Measurements from ENCODE around the gene CADPS. TPM values are rescaled to one million over a fixed set of nuclear protein-coding genes. Genes with fewer than 3 reads are reported as not detected.

Gene CADPS
- total RNA-seq, 1 donor from 2014 or later = 149 TPM

DNA sequence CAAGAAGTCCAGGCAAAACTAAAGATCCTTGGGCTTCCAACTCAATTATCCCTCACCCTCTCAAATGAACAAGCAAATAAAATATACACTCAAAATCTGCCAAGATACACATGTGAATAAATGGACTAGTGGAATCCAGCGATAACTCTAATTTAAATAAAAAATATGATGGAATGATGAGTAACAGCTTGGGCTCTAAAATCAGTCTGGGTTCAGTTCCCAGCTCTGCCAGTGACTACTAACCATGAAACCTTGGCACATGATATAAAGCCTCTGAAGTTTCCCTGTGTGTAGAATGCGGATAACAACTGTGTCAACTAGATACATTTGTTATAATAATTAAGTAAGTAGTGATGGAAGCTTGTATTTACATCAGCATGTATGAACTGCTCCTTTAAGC lies 81.3 kb downstream of the CADPS start:
- H3K4me3 Mint-ChIP-seq (ENCODE audit: low read depth) = no peak overlapping the region
- DNase-seq (ENCODE audit: low spot score, unreplicated experiment) = no peak
- no peak overlapping the region for H3K27ac Mint-ChIP-seq
- no peaks in the 10 kb centered on the region for H3K9me3 Mint-ChIP-seq (ENCODE audit: low read depth)
- TF ChIP-seq, protein P1, sequence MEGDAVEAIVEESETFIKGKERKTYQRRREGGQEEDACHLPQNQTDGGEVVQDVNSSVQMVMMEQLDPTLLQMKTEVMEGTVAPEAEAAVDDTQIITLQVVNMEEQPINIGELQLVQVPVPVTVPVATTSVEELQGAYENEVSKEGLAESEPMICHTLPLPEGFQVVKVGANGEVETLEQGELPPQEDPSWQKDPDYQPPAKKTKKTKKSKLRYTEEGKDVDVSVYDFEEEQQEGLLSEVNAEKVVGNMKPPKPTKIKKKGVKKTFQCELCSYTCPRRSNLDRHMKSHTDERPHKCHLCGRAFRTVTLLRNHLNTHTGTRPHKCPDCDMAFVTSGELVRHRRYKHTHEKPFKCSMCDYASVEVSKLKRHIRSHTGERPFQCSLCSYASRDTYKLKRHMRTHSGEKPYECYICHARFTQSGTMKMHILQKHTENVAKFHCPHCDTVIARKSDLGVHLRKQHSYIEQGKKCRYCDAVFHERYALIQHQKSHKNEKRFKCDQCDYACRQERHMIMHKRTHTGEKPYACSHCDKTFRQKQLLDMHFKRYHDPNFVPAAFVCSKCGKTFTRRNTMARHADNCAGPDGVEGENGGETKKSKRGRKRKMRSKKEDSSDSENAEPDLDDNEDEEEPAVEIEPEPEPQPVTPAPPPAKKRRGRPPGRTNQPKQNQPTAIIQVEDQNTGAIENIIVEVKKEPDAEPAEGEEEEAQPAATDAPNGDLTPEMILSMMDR (IDR thresholded peaks at IDR 0.05; ENCODE audit: unreplicated experiment) = no peak
- H3K4me1 Mint-ChIP-seq (ENCODE audit: low read depth) = peaks cover 10% of the 10 kb centered on the region
- no peaks in the 10 kb centered on the region for H3K36me3 Mint-ChIP-seq (ENCODE audit: insufficient read depth)
- no peaks in the 10 kb centered on the region for H3K27me3 Mint-ChIP-seq

DNA sequence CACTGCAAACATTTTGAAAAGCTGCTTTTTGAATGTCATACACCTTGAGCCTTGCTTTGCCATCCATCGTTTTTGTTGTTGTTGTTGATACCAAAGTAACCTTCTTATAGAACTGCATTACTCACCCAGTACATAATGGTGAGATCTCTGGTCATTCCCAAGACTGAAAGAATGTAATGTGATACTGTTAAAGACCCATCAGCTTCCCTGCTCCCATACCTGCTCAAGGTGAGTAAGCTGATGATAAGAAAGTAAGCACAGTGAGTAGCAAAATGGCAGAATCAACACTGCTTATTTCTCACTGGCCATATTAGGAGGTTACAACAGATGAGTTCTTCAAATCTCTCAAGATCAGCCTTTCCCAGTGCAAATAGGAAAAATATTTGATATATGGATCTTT lies 89.8 kb downstream of the CADPS start:
- H3K9me3 Mint-ChIP-seq (ENCODE audit: low read depth) = no peaks in the 10 kb centered on the region
- no peaks in the 10 kb centered on the region for H3K36me3 Mint-ChIP-seq (ENCODE audit: insufficient read depth)
- no peak overlapping the region for H3K4me3 Mint-ChIP-seq (ENCODE audit: low read depth)
- no peaks in the 10 kb centered on the region for H3K27me3 Mint-ChIP-seq
- peaks cover 13% of the 10 kb centered on the region for H3K4me1 Mint-ChIP-seq (ENCODE audit: low read depth)
- DNase-seq (ENCODE audit: low spot score, unreplicated experiment) = no peak
- TF ChIP-seq, protein P1 (IDR thresholded peaks at IDR 0.05; ENCODE audit: unreplicated experiment) = no peak
- H3K27ac Mint-ChIP-seq = peak overlapping the region; percentile 29

DNA sequence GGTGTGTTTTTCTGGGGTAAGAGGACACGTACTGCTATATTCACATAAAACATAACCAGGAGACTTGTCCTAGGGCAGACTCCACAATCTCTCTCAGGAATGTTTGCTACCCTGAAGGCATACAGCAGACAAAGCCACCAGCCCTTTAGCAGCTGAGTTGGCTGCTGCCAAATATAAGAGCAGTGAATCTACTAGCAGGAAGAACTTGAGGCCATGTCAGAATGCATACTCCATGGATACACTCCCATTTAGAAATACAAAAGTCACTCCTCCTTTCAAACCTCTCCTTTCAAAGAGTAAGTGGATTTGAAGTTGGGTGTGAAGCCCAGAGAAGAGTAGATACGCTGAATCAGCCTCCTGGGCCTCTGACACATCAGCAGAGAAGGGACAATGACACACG lies 94.1 kb downstream of the CADPS start:
- H3K9me3 Mint-ChIP-seq (ENCODE audit: low read depth) = no peaks in the 10 kb centered on the region
- TF ChIP-seq, protein P1 (IDR thresholded peaks at IDR 0.05; ENCODE audit: unreplicated experiment) = no peak
- H3K27me3 Mint-ChIP-seq = no peaks in the 10 kb centered on the region
- no peaks in the 10 kb centered on the region for H3K36me3 Mint-ChIP-seq (ENCODE audit: insufficient read depth)
- peaks cover 19% of the 10 kb centered on the region for H3K4me1 Mint-ChIP-seq (ENCODE audit: low read depth)
- no peak overlapping the region for H3K4me3 Mint-ChIP-seq (ENCODE audit: low read depth)
- no peak overlapping the region for H3K27ac Mint-ChIP-seq
- DNase-seq (ENCODE audit: low spot score, unreplicated experiment) = no peak

DNA sequence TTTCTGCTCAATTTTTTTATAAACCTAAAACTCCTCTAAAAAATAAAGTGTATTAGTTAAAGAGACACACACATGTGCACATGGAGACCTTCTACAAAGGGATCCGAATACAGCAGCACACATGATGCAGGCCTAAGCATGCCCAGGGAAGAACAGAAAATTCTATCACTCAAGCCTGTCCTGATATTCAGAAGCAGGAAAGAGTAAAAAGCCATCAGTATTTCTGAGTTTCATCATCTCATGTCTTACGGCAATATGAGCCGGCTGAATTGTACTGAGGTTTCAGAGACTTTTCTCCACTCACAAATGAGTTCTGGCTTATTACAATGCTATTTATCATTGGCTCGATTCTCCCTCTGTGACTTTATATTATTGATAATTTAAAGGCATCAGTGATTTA lies 97.5 kb downstream of the CADPS start:
- TF ChIP-seq, protein P1 (IDR thresholded peaks at IDR 0.05; ENCODE audit: unreplicated experiment) = no peak
- Mint-ChIP-seq H3K27ac (no peak overlapping the region), H3K4me3 (ENCODE audit: low read depth) (no peak overlapping the region), H3K4me1 (ENCODE audit: low read depth) (peaks cover 13% of the 10 kb centered on the region), H3K9me3 (ENCODE audit: low read depth) (no peaks in the 10 kb centered on the region), H3K27me3 (no peaks in the 10 kb centered on the region), H3K36me3 (ENCODE audit: insufficient read depth) (no peaks in the 10 kb centered on the region)
- no peak for DNase-seq (ENCODE audit: low spot score, unreplicated experiment)

DNA sequence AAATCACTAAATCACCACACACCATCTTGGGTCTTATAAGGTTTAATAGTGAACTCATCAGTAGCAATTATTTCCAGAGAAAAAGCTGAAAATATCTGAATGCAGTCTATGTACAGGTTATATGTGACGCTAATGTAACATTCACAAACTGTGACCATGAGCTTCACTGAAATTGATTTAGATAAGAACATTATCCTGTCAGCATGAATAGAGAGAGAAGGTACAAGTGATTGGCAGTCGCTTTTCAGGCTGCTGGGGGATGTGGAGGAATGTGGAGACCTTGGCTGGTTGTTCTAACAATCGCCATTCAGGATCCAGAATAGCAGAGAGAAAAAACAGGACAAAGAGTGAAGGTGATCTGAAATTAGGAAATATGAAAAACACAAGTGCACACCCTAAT lies 98.1 kb downstream of the CADPS start:
- H3K4me3 Mint-ChIP-seq (ENCODE audit: low read depth) = no peak overlapping the region
- H3K4me1 Mint-ChIP-seq (ENCODE audit: low read depth) = peaks cover 13% of the 10 kb centered on the region
- H3K9me3 Mint-ChIP-seq (ENCODE audit: low read depth) = no peaks in the 10 kb centered on the region
- H3K36me3 Mint-ChIP-seq (ENCODE audit: insufficient read depth) = no peaks in the 10 kb centered on the region
- TF ChIP-seq, protein P1 (IDR thresholded peaks at IDR 0.05; ENCODE audit: unreplicated experiment) = no peak
- DNase-seq (ENCODE audit: low spot score, unreplicated experiment) = no peak
- no peak overlapping the region for H3K27ac Mint-ChIP-seq
- no peaks in the 10 kb centered on the region for H3K27me3 Mint-ChIP-seq

Measured in progenitor cell of endocrine pancreas (in vitro differentiated cells).